ENCODE data around the gene BNIP3.
"Not testable (repeated sequence)": the region's sequence is repeated elsewhere in the genome, so short reads cannot be mapped to it uniquely, and the experiment has no call there.

The BNIP3 gene

GRCh38 chr10:132003282-132003924 is 21.7 kb upstream of the BNIP3 start:
- no peak overlapping the region for H3K27ac ChIP-seq
- no peak for DNase-seq (ENCODE audit: low read depth, low spot score)

DNA sequence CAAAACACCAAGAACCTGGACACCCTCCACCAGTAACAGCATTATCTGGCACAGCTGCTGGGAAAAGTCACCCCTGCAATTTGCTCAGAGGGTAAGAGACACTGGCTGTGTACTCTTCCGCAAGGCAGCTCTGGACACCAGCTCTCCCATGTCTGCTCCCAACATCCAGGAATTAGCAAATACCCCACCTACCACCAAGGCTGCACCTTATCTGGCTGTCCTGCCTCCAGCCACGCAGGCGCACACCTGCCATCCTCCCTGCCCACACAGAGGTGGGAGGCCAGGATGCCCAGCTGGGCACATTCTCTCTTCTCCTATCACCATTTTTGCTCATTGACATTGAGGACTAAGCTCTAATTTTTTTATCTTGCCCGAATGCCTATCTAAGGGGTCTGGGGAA is 20.3 kb upstream of the BNIP3 start:
- DNase-seq (ENCODE audit: low read depth, low spot score), result no peak
- H3K27ac ChIP-seq, result no peak overlapping the region

- no peak for DNase-seq (ENCODE audit: low read depth, low spot score)
- H3K27ac ChIP-seq, result no peak overlapping the region
These were observed 19.7 kb upstream of the BNIP3 start for GRCh38 chr10:132001238-132001972.

DNA sequence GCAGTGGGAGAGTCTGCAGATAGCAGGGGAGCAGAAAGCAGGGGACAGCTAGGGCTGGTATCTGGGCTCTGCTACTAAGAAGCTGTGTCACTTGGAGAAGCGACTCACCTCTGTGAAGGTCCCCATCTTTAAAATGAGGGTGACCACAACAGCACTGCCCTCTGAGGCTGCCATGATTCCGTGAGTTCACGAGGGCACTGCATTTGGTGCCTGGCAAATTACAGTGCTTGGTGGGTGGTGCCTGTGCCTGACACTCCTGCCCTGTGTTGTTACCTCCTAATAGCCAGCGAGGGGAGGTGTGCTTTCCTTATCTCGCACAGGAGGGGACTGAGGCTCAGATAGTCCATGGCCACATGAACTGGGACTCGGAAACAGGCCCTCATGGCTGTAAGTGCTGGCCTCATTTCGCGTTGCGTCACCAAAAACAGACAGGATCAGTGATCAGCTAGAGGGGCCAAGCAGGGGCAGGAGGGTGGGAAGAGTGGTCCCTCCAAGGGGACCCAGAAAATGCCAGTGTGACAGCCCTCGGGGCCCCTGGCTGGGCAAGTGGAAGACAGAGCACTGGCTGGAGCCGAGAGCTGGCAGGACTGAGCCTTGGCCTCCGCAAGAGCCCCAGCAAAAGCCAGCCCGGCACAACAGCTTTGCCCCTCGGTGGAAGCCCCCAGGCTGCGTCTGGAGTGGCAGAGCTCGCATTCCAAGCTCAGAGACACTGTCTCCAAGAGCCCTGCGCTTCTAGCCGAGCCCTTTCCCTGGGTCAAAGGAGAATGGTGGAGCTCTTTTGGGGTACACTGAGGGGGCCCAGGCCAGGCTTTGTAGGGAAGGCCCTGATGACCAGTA is 17.3 kb upstream of the BNIP3 start:
- DNase-seq (ENCODE audit: low read depth, low spot score), result no peak

GRCh38 chr10:131998050-131998844 is 16.5 kb upstream of the BNIP3 start:
- DNase-seq (ENCODE audit: low read depth, low spot score), result no peak
- H3K27ac ChIP-seq, result peak overlapping the region; percentile 55

More for the DNA sequence above, 17.3 kb upstream of the BNIP3 start:
- H3K27ac ChIP-seq, result no peak overlapping the region

- peak; percentile 43 for DNase-seq (ENCODE audit: low read depth, low spot score)
These were observed 15.8 kb upstream of the BNIP3 start for GRCh38 chr10:131997366-131998049.

DNA sequence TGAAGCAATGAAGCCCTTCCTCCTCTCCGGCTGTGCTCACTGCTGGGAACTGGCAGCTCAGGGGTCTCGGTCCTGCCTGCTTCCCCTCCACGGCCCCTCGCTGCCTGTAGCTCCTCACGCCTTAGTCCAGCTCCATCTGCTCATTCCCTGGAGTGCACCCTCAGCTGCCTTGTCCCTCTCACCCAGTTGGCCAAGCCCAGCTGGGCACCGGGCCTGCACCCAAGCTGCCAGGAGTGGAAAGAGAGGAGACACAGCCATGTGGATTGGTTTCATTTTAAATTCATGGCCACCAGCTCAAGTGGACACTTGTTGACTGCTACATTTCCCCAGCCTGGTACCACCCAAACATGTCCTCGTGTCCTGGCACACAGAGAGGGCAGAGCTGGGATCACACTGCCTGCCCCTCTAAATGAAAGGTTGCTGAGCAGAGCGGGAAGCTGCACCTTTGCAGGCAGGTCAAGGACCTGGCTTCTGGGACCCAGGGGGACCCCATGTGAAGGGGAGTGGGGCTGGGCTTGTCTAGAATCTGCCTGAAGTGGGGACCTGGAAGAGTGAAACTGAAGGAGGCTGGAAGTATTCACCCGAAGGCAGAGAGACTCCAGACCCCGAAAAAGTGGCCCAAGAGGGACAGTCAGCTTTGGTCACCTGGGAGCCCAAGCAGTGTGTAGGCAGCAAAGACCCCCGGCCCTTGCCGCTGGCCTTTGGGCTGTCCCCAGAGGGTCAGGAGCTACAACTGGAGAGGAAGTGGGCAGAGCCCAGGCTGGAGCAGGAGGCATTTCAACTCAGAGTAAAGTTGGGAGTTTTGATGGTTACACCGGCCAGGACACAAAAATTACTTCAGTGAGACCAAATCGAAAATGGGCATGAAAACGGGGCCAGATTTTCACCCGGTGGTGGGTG is 15.0 kb upstream of the BNIP3 start:
- DNase-seq (ENCODE audit: low read depth, low spot score), result no peak
- no peak overlapping the region for H3K27ac ChIP-seq

More at GRCh38 chr10:131997366-131998049, 15.8 kb upstream of the BNIP3 start:
- H3K27ac ChIP-seq, result peak overlapping the region; percentile 55

DNA sequence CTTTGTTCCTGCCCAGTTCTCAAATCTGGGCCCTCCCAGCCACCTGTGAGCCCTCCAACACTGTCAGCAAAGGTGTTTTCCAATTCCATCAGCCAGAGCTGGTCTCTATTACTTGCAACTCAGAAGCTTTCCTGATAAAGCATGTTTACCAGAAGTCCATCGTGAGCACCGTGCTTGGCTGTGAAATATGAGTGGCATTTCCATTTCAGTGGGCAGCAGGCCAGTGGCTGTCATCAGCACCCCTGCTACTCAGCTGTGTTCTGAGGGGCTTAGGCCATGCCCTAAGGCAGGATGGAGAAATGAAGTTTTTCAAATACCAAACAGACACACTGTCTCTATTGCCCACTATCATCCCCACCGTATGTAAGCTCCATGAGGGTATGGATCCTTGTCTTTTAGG is 12.7 kb upstream of the BNIP3 start:
- no peak overlapping the region for H3K27ac ChIP-seq
- DNase-seq (ENCODE audit: low read depth, low spot score), result no peak

GRCh38 chr10:131993275-131993674 is 11.6 kb upstream of the BNIP3 start:
- DNase-seq (ENCODE audit: low read depth, low spot score), result no peak
- no peak overlapping the region for H3K27ac ChIP-seq

GRCh38 chr10:131991726-131992125 is 10.0 kb upstream of the BNIP3 start:
- DNase-seq (ENCODE audit: low read depth, low spot score), result no peak
- H3K27ac ChIP-seq, result no peak overlapping the region

GRCh38 chr10:131987786-131988185 is 6.1 kb upstream of the BNIP3 start:
- H3K27ac ChIP-seq; DNase-seq (ENCODE audit: low read depth, low spot score): not testable (repeated sequence)

GRCh38 chr10:131987301-131987700 is 5.6 kb upstream of the BNIP3 start:
- not testable (repeated sequence) for DNase-seq (ENCODE audit: low read depth, low spot score); H3K27ac ChIP-seq

DNA sequence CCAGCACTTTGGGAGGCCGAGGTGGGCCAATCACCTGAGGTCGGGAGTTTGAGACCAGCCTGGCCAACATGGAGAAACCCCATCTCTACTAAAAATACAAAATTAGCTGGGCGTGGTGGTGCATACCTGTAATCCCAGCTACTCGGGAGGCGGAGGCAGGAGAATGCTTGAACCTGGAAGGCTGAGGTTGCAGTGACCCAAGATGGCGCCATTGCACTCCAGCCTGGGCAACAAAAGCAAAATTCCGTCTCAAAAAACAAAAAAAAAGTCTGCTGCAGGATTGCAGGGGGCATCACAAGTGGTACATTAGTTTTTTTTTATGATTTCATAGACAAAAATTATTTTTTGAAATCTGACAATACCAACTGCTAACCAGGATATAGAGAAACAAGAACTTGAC is 5.1 kb upstream of the BNIP3 start:
- not testable (repeated sequence) for H3K27ac ChIP-seq; DNase-seq (ENCODE audit: low read depth, low spot score)

DNA sequence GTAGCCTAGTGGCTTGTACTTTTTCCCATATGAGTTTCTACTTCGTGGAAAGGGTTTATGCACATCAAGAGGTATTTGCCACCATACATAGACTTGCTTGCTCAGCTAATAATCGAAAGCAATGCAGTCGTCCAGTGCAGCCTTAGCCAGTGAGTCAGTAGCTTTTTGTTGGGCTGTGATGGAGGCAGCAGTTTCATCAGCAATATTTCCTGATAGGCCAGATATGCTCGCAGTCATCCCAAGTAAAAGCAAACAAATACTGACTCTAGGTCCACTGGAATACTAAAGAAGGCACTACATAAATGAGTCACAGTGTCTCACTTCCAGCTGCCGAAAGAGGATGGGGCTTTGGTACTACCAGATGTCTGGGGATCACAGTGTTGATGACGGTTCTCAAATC is 2.1 kb upstream of the BNIP3 start:
- peak; percentile 85 for DNase-seq (ENCODE audit: low read depth, low spot score)
- peak overlapping the region; percentile 35 for H3K27ac ChIP-seq

- H3K27ac ChIP-seq, result peak overlapping the region; percentile 35
- DNase-seq (ENCODE audit: low read depth, low spot score), result no peak
These were observed 1.1 kb upstream of the BNIP3 start for GRCh38 chr10:131982796-131983195.

DNA sequence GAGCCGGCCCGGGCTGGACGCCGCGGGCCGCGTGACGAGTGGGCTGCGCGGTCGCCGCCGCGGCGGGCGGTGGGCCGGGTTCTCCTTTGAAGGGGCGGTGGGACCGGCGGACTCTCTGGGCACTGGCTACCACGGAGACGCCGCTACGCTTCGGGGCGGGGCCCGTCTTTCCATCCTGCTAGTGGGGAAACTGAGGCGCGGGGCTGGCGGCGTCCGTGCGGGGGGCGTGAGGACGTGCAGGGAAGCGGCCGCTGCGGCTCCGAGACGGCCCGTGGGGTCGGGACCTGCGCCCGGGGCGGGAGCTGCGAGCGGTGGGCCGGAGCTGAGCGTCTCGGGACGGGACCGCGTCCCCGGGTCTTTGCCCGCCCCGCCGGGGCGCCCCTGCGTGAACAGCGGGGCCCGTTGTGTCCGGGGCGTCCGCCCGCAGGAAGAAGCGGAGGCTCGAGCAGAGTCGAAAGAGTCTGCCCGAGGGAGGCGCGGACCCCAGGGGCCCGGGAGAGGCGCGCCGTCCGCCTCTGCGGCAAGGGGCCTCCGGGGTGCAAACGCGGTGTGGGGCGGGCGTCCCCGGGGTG is 548 bp upstream of the BNIP3 start:
- DNase-seq (ENCODE audit: low read depth, low spot score), result no peak
- peak overlapping the region; percentile 35 for H3K27ac ChIP-seq

DNA sequence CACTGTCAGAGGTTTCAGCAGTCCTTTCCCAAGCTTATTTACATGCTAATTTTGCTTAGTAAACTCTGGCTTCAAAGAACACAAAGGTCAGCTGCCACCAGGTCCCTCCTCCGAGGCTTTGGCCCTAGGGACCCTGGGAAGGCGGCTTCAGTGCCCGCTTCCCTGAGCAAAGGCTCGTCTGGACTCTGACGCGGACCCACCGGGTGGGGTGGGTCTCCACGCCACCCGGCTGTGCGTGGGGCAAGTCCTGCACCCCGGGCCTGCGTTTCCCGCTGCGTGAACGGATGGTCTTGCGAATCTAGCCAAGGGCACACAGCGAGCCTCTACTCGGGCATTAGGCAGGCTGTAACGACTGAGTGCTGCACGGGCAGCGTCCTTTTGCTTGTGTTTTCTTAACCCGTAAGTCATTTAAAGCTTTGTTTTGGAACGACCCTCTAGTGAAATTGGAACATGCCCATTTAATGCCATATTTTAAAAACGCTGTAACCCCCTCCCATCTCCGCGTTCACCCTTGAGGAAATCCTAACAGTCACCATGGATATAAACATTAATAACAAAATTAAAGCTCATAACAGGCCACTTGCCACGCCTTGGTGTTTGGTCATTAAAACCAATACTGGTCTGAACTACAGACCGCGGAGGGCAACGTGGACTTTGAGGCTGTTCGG is 828 bp downstream of the BNIP3 start:
- no peak overlapping the region for H3K27ac ChIP-seq

DNA sequence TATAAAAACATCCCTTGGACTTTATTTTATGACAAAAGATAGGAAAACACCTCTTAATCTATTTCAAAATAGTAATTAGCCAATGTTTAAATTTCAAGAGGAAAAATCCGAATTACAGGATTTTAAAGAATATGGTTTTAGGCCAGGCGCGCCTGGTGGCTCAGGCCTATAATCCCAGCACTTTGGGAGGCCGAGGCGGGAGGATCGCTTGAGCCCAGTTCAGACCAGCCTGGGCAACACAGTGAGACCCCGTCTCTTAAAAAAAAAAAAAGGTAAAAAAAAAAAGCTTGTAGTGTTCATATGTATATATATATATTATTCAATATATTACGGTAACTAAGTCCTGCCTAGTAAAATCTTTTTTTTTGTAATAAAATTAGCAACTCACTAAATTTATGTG is 1.4 kb downstream of the BNIP3 start:
- no peak overlapping the region for H3K27ac ChIP-seq

More for the DNA sequence above, 828 bp downstream of the BNIP3 start:
- no peak for DNase-seq (ENCODE audit: low read depth, low spot score)

More for the DNA sequence above, 1.4 kb downstream of the BNIP3 start:
- no peak for DNase-seq (ENCODE audit: low read depth, low spot score)

All from epithelial cell of prostate (primary cell).